ENCODE measurements around the gene STAT5B.
A peak's percentile ranks its signal among the peaks of the same experiment; 100 is the strongest.
"Not testable (repeated sequence)": the region's sequence is repeated elsewhere in the genome, so short reads cannot be mapped to it uniquely, and the experiment has no call there.

Gene STAT5B

DNA sequence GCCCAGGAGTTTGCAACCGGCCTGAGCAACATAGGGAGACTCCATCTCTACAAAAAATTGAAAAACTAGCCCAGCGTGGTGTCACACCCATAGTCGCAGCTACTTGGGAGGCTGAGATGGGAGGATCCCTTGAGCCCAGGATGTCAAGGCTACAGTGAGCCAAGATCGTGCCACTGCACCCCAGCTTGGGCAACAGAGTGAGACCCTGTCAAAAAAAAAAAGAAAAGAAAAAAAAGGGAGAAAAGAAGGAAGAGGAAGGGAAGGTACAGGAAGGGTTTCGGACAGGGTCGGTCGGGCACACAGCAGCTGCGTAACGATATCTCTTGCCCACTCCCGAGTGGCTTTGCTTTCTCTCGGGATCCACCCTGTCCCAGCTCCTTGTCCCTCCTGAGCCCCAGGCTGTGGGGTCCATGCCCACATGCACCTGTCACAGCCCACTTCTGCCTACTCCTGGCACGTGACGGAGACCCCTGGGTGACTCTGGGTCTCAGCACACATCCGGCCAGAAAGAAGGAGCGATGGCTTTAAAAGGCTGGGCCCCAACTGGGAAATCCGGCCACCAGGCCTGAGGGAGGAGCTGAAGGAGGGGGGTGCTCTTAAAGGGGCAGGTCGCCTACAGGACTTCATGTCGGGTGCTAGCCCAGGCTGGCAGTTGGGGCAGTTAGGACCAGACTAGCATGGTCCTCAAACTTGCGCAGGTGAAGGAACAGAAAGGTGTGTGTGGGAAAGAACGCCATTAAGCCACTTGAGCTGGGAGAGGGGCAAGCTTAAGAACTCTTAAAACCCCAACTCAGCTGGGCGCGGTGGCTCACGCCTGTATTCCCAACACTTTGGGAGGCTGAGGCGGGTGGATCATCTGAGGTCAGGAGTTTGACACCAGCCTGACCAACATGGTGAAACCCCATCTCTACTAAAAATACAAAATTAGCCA is 82.0 kb downstream of the STAT5B start, which contains the start of gene GHDC:
TSS of gene GHDC (minus strand) at position 526 of the 931 bp plus-strand sequence. CDS start 913 bp downstream, outside the sequence.
- DNase-seq (ENCODE audit: low spot score) = peak; percentile 87

- no peak for DNase-seq (ENCODE audit: low spot score)
These were observed 82.8 kb downstream of the STAT5B start for GRCh38 chr17:42193216-42193968.

DNA sequence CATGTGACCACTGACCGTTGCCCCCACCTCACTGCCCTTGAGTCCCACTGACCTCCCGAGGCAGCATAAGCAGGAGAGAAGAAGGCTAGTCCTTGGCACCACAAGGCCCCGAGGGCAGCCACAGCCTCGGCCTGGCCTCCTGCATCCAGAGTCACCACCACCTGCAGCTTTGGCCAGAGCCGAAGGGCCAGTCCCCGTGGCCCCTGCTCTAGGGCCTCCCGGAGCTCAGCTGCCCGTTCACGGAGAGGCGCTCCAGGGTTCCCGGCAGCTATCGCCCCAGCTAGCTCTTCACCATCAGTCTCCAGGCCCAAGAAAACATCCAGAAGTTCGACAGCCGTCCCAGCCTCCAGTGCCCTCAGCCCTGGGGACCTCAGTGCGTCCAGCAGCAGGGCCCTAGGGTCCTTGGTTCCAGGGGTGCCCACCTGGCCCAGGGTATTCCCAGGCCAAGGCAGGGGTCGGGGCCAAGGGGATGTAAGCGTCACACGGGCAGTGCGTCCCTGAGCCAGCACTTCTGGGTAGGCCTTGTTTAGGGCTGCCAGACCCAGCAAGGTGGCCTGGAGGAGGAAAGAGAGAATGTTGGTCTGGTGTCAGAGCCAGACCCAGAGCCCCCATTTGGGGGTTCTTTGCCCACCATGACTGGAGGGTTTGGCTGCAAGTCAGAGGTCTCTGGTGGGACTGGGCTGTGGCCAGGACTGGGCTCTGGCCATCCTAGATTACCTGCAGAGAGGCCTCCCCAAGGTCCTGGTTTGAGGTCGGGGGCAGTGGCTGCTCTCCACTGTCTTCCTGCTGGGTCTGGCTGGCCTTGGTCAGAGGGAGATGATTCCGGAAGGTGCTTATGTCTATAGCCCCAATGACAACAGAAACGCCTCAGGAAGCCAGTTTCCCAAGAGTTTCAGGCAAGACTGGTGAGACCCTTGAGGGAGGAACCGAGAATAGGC is 83.7 kb downstream of the STAT5B start:
- DNase-seq (ENCODE audit: low spot score) = no peak

DNA sequence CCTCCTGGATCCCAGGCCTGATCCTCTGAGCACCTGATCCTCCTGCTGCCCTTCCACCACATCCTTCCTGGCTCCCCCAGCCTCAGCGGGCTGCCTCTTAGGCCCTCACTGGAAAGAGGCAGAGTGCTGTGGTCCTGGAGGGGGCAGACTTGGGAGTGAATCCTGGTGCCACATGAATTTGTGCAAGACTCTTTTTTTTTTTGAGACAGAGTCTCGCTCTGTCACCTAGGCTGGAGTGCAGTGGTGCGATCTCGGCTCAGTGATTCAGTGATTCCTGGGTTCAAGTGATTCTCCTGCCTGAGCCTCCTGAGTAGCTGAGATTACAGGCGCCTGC is 84.9 kb downstream of the STAT5B start:
- DNase-seq (ENCODE audit: low spot score) = no peak

DNA sequence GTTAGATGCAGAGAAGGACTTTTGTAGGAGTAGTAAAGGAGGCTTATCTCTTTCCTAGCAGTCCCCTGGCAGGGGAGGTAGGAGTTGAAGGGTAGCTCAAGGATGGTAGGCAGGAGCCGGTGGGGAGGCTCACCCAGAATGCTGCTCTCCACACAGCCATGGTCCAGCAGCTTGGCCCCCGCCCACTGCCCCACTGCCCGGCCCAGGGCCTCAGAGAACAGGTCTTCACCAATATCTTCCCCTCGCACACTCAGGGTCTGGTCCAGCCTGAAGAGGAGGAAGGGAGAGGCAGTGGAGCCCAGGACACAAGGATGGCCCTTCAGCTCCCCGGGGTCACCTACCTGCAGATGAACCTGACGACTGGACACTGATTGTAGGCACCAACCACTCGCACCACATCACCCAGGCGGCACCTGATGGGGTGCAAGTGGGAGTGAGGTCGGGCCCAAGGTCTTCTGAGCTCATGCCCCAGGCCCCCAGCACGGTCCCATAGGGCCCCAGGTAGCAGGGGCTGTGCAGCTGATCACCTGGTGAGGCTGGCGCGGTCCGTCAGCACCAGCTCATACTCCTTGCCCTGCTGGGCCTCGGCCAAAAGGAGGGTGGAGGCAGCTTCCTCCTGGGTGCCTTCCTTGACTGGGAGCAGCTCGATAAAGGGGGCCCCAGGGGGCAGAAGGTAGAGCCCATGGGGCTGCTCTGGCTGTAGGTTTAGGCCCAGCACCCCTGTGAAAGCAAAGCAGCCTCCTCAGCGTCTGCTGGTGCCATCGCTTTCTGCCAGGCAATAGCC is 85.5 kb downstream of the STAT5B start:
- no peak for DNase-seq (ENCODE audit: low spot score)

GRCh38 chr17:42189651-42189965 is 86.6 kb downstream of the STAT5B start:
- DNase-seq (ENCODE audit: low spot score) = no peak

GRCh38 chr17:42188749-42189650 is 87.2 kb downstream of the STAT5B start:
- DNase-seq (ENCODE audit: low spot score) = no peak

- DNase-seq (ENCODE audit: low spot score) = no peak
These were observed 88.4 kb downstream of the STAT5B start for GRCh38 chr17:42187833-42188232.

DNA sequence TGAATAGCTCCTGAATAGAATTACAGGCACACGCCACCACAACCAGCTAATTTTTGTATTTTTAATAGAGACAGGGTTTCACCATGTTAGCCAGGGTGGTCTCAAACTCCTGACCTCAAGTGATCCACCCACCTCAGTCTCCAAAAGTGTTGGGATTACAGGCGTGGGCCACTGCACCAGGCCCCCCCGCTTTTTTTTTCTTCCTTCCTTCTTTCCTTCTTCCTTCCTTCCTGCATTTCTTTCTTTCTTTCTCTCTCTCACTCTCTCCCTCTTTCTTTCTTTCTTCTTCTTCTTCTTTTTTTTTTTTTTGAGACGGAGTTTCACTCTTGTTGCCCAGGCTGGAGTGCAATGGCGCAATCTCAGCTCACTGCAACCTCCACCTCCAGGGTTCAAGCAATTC is 90.0 kb downstream of the STAT5B start:
- not testable (repeated sequence) for DNase-seq (ENCODE audit: low spot score)

DNA sequence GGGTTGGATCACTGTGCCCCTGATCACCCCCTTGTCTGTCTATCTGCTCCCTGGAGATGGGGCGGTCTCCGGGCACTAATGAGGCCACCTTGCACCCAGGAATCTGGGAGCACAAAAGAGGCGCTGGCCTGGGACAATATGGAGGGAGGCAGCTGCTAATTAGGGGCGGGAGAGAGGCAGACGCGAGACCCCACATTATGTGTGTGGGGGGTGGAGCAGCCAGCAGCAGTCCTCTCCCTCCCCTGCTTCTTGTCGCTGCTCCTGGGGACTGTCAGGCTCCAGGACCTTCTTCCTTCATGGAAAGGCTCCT is 90.6 kb downstream of the STAT5B start:
- no peak for DNase-seq (ENCODE audit: low spot score)

DNA sequence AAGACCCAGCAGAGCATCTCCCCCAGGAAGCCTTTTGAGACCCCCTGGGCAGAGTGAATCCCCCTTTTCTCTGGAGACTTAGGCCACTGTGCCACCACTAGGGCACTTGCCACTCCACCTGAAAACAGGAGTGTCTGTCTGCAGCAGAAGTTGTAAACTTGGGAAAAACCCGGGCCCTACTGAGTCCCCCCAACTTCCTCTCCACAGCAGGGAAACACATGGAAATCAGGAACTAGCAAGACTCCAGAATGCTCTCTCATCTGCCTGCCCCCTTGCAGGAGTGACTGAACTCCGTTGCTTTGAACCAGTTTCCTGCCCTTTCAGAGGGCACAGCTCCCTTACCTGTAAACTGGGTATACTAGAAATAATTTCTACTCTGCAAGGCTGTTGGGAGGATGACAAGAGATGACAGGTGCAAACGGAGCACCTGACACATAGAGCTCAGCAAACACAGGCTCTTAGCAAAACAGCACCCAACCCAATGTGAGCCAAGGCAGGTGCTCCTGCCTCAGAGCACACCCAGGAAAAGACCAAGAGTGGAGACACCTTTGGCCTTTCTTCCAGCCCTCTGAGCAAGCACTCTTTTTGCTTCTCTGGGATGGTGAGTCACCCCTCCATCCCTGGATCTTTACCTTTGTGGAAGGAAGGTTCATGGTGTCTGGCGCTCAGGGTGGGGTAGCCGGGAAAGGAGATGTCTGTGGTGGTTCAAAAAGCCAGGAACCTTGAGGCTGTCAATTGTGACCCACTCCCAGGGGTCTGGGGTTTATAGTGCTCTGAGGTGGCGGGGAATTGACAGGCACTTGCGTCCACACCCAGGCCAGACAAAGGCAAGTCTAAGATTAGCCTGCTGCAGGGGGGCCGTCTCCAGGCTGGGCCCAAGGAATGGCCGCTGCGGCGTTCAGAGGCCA is 91.2 kb downstream of the STAT5B start, which contains the start of gene HCRT:
TSS of gene HCRT (minus strand) at position 740 of the 908 bp plus-strand sequence. CDS start at position 653, 87 bp downstream.
- no peak for DNase-seq (ENCODE audit: low spot score)

DNA sequence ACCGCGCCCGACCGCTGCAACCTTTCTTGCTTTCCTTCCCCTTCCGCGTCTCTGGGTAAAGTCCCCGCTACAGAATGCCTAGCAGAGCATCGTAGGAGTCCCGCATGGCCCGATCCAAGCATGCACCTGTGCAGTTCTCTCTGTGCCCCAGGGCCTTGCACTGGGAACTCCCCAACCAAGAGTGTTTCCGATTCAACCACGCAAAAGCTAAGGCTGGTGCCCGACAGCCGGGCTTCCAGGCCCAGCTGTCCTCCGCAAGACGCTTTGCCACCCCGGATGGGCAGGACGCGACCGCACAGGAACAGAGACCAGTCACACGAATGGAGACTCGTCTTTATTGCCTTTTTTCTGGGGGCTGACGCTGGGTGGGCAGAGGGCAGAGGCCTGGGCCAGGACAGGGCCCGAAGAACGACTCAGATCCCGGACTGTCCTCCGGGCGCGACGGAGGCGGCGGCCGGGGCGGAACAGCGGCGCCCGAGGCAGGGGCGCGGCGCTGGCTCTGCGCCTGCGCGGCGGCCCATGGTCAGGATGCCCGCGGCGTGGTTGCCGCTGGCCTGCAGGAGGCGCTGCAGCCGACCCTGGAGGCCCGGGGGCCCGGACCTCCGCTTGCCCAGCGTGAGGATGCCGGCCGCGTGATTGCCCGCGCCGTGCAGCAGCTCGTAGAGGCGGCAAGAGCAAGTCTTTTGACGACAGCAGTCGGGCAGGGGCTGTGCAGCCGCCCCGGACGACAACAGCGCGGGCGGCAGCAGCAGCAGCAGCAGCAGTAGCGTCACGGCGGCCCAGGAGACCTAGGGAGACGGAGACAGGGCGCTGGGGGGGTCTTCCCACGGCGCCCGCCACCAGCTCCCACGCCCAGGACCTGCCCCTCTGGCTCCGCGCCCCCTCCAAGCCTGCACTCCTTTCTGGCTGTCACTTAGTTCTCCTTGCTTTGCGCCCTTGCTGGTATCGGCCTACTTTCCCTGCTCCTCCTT is 92.2 kb downstream of the STAT5B start:
- peak; percentile 96 for DNase-seq (ENCODE audit: low spot score)

DNA sequence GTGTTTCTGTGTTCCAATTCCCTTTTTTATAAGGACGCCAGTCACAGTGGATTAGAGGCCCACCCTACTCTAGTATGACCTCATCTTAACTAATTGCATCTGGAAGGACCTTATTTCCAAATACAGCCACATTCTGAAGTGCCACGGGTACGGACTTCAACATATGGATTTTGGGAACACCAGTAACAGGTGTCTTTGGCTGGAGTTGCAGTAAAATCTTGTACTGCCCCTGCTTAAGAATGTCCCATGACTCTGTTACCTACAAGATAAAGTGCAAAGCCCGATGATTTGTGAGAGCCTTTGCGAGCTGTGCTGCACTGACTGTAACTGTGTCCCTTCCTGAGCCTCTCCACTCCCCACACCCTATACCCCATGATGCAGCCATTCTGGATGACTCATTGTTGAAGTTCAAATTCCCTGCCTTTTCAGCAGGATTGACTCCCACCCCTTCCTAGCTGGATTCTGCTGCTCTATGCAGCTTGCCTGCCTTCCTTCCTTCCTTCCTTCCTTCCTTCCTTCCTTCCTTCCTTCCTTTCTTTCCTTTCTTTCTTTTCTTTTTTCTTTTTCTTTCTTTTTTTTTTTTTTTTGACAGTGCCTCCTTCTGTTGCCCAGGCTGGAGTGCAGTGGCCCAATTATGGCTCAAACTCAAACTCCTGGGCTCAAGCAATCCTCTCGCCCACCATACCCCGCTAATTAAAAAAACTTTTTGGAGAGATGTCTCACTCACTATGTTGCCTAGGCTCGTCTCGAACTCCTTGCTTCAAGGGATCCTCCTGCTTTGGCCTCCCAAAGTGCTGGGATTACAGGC is 93.1 kb downstream of the STAT5B start:
- DNase-seq (ENCODE audit: low spot score) = peak; percentile 74

GRCh38 chr17:42181851-42182207 is 94.4 kb downstream of the STAT5B start:
- no peak for DNase-seq (ENCODE audit: low spot score)

DNA sequence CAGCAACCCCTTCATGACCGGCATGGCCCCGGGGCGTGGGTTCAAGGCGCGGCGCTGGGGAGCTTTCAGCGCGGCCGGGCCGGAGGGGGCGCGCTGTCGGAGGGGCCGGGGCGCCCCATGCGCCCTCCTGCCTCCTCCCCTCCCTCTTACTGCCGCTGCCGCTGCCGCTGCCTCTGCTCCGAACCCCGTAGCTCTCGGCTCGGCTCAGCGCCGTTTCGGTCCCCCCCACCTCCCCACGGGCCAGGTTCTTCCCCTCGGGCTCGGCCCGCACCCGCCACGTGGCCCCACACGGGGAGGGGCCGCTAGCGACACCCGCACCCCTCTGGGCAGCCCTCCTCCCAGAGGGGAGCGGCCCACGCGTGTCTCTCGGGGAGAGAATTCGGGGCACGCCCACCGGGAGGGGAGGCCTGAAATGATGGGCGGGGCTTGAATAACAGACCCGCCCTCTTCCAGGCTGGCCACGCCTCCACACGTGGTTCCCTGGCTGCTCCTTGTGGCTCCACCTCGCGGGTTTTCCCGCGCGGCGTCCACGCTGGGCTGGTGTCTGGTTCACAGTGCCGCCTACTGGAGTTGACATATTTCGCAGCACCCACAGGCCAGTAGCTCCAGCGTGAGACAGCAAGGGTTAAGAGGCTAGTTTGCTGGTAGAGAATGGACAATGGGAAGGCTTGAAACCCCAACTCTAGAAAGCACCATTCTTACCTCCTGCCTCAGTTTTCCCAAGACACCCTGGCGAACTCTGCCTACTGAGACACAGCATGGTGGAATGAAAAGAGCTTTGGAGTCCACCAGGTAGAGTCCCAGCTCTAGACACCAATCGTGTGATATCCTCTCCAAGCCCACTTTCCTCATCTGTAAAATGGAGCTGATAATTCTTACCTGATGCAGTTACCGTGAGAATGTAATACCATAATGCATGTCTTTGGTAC is 95.0 kb downstream of the STAT5B start, which contains the start of gene KCNH4:
TSS of gene KCNH4 (minus strand) at position 221 of the 929 bp plus-strand sequence. CDS start at position 24, 197 bp downstream.
- peak; percentile 92 for DNase-seq (ENCODE audit: low spot score)

DNA sequence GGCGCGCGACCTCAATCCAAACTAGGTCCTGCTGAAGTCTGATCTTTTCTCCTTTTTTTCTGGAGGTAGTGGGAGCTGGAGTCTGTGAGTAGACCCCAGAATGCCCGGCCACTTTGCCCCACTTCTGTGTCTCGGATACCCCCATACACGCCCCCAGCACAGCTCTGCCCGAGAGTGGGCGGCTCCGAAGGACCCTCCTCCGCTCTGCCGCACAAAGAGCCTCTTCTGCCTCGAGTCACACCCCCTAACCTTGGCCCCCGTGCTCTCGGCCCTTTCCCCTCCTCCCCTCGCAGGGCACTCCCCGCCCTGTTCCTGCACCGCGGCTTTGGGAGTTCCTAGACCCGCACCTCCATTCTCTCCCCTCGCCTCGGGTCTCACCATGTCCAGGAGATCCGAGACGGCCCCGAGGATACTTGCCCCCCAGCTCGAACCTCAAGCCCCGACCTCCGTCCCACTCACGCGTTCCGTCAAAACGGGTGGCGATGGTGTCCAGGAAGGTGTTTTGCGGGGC is 95.7 kb downstream of the STAT5B start:
- no peak for DNase-seq (ENCODE audit: low spot score)
